Nucleus accumbens (tissue), 56 donors: ENCODE results near the gene OXLD1.

Experiments used
- DNase-seq, 56 donors: peaks; one replicate each; lab custom pipeline; 2025; lab: John Stamatoyannopoulos, UW

OXLD1 gene

DNA sequence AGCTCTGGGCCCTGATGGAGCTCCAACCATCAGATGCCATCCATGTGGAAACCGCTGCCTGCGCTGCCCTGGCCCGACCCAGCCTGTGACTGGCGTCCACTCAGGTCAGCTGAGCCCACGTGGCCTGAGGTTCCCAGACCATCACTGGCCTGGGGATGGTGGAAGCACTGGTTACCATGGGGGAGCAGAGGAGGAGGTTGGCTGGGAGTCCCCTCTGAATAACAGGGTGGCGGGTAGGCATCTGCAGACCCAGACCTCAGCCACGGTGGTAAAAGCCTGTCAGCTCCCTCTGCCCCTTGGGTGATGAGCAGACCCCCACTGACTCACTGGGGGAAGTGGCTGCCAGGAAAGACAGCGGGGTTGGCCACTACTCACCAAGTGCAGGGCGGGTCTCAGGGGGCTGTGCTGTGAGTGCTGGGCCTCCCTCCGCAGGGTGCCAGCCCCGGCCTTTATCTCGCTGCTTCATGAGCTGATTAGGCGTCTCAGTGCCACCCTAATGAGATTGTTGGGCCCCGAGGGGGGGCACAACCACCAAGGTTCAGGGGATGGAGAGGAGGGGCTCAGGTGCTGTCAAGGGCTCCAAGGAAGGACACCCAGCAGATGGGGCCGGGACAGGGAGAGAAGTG is 10.2 kb downstream of the OXLD1 start, which contains the start of gene PDE6G:
PDE6G (minus strand) TSS at position 425 of the 626 bp plus-strand sequence. CDS start 3,237 bp downstream, outside the sequence.
- DNase-seq = no peak

DNA sequence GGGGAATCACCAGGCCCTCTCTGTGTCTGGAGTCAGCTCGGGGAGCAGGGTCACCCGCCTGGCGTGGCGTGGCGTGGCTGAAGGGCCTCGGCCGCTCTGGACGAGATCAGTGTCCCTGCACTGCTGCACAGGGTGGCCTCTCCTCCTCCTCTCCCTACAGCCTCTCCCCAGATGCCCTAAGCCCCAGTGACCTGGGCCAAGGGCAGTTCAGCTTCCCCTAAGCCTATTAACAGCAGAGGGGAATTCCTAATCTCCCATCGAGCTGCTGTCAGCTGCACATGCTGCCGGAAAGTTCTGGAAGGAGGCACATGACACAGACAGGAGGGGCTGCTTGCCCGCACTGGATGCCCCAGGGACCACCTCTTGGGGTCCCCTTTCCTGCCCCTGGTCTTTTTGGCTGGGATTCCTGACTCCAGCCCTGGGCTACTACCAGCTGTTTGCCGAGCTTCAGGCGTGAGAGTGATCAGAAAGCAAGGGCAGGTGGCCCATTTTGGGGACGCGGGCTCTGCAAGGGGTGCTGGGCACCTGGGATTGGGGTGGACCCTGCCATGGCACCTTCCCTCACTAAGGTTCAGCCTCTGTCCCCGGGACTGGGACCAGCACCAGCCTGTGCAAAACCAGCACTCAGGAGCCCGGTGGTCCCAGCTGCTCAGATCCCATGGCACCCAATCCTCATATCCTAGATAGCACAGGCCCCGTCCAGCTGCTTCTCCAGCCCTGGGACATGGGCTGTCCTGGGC is 10.9 kb downstream of the OXLD1 start:
- DNase-seq = no peak

DNA sequence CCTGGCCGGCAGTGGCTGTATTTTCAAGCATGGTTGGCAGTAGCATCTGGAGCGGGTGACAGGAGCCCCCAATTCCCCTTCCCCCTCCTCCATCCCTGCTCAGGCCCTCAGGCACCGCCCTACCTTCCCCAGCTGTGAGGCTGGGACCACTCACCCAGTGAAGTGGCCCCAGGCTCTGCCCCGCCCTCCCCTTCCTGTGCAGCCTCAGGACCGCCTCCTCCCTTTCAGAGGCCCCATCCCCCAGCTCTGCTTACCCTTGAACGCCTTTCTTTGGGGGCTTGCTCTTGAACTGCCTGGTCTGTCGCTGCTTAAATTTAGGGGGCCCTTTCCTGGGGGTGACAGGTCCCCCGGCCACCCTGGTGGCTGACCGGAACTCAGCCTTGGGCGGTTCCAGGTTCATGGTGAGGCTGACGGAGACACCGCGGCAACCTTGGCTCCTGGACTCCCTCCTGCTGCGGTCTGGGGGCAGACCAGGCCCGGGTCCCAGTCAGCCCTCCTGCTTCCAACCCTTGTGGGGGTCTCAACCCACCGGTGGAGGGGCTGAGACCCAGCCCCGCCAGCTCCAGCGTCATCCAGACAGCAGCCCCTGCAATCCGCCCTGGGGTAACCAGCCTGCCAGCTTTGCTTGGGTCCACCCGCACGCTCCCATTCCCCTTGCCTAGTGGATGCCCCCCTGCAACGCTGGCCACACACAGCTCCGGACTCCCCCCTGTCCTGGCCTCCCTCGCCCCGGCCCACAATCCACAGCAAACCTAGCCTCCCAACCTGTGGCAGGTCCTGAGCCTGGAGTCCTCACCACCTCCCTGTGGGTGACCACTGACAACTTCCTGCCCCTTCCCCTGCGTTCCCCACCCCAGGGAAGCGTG is 13.3 kb downstream of the OXLD1 start:
- DNase-seq = no peak

GRCh38 chr17:81651692-81652091 is 14.7 kb downstream of the OXLD1 start:
- no peak for DNase-seq

GRCh38 chr17:81650951-81651350 is 15.5 kb downstream of the OXLD1 start:
- no peak for DNase-seq

DNA sequence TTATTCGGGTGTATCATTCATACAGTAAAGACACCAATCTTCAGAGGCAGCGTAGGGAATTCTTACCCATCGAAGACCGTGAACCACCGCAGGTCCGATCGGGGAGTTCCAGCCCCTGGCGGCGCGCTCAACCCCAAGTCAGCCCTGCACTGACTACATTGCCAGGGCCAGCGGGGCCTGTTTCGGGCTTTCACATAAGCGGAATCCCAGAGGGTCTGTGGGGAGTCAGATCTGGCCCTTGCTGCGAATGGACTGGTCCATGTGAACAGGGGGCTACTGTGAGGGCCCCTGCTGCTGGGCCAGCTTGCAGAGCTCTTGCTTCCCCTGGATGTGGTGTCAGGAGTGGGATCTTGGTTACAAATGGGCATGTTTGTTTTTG is 17.7 kb downstream of the OXLD1 start:
- DNase-seq = no peak

DNA sequence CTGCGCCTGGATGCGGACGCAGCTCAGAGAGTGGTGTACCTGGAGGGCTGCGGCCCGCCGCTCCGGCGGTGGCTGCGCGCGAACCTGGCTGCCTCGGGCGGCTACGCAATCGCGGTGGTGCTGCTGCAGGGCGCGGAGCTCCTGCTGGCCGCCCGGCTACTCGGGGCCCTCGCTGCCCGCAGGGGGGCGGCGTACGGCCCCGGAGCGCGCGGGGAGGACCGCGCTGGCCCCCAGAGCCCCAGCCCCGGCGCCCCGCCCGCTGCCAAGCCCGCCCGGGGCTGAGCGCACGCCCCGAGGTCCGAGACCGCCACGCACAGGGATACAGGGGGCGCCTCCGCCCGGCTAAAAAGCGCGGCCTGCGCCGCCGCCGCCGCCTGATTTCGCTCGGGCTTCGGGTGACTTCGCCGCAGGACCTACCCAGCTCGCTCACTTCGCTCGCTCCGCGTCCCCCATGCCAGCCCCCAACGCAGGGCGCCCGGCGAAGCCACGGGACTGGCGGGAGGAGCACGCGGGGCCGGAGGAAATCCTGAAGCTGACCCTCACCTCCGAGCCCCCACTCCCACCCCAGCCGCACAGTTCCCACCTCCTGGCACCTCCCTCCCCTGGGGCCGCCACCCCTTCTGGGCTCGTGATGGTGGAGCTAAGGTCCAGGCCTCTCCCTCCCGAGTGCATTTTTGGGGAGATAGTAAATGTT is 18.2 kb downstream of the OXLD1 start:
- no peak for DNase-seq

- DNase-seq = no peak
These were observed 18.8 kb downstream of the OXLD1 start for GRCh38 chr17:81647640-81648012.

DNA sequence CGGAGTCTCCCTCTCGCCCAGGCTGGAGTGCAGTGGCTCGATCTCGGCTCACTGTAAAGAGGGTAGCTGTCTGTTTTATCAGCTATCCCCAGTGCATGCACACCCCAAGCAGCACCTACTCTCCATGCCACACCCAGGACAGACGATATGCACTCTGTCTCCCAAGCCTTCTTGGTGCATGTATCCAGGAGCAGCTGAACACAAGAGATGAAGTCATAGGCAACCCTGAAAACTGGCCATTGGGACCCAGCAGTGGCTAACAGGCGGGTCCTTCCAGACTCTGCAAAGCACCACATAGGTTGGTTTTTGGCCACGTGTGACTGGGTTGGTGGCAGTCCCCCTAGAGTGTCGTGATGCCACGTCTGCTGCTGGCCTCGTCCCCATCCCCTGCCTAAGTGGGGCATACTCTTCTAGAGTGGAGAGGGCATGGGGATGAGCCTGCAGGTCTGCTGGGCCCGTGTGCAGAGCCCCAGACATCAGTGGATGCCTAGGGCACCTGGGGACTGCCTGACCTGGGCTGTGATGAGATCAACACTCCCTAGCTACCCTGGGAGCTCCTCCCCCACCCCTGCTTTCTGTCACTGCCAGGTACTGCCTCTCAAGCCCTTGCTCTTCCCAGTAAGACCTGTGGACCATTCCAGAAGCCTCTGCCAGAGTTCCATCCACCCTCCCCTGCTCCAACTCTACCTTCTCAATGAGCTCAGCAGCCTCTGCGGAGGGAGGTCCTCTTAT is 19.4 kb downstream of the OXLD1 start:
- no peak for DNase-seq

- no peak for DNase-seq
These were observed 21.1 kb downstream of the OXLD1 start for GRCh38 chr17:81644976-81645952.

DNA sequence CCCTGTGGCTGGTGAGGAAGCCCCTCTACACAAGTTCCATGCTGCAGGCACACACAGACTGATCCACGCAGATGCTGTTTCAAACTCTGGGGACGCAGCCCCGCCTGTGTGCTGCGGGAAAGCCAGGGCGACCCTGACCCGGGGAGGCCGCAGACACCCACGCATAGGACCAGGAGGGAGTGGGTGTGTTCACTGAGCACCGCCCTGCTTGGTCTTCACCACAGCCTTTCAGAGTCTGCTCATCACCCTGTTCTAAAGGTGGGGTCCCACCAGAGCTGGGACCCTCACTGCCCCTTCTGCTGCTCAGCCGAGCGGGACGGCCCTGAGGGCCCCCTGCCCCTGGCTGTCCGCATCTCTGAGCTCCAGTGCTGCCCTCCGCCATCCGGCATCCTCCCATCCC is 21.9 kb downstream of the OXLD1 start:
- DNase-seq = no peak

DNA sequence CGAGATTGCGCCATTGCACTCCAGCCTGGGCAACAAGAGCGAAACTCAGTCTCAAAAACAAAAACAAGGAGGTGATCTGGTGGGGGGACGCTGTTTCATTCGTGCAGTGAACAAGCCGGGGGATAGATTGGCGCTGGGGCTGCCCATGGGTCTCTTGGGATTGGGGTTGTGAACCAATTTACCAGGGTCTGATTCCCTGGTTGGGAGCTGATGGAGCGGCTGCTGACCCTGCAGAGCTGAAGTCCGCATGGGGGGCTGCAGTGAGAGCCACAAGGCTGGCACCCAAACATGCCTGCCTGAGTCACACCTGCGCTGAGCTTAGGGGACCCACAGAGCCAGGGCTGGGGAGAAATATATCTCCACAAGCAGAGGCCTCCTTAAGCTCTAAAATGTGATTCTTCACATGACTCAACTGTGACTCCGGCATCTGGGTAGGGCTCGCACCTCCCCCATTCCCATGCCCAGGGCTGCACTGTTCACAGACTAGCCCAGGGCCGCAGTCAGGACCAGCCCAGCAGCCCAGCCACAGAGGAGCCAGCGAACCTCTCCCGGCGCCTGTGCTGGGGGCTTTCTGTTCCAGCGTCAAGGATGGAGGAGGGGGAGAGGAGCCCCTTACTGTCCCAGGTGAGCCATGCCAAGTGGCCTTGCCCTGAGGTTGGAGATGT is 24.4 kb downstream of the OXLD1 start:
- no peak for DNase-seq

GRCh38 chr17:81640011-81640410 is 26.4 kb downstream of the OXLD1 start:
- DNase-seq = no peak

DNA sequence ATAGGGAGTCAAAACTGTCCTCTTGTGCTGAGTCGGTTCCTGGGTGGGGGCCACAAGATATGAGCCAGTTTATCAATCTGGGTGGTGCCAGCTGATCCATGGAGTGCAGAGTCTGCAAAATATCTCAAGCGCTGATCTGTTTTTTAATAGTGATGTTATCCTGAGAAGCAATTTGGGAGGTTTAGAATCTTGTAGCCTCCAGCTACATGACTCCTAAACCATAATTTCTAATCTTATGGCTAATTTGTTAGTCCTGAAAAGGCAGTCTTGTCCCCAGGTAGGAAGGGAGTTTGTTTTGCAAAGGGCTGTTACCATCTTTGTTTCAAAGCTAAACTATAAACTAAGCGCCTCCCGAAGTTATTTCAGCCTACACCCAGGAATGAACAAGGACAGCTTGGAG is 27.7 kb downstream of the OXLD1 start:
- no peak for DNase-seq

- peak in 54 of 56 donors; percentile 22 to 88 (median 74) for DNase-seq
These were observed 29.7 kb downstream of the OXLD1 start, which contains the start of the genes NPLOC4 and TSPAN10 for GRCh38 chr17:81636505-81637288. Gene NPLOC4 (minus strand): TSS chr17:81637112. CDS start chr17:81636930, 182 bp downstream. Gene TSPAN10 (plus strand): TSS chr17:81637196. CDS start chr17:81642413, 5,217 bp downstream.

DNA sequence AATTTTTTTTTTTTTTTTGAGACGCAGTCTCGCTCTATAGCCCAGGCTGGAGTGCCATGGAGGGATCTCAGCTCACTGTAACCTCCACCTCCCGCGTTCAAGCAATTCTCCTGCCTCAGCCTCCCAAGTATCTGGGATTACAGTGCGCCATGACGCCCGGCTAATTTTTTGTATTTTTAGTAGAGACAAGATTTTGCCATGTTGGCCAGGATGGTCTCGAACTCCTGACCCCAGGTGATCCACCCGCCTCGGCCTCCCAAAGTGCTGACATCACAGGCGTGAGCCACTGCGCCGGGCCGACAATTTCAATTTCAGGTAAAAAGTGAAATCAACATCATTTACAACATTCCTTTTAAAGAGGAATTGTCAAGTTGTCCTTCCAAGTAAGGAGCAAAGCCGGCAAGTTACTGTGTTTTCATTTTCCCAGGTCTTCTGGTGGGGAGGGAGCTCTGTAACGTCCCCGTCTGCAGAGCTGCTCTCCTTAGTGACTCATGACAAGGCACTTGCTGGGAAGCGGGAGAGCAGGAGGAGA is 30.4 kb downstream of the OXLD1 start:
- no peak for DNase-seq

GRCh38 chr17:81635431-81635830 is 31.0 kb downstream of the OXLD1 start:
- no peak for DNase-seq
